ENCODE measurements around the gene ARGLU1. TPM values are rescaled to one million over a fixed set of nuclear protein-coding genes. Genes with fewer than 3 reads are reported as not detected.

The ARGLU1 gene
- total and polyA plus RNA-seq, 10 donors = 99.5 to 204 (median 135) TPM

- WGBS, 5 donors = 86 to 92% (median 92%) methylated on average over 3 of the region's 3 CpGs
- Histone ChIP-seq H3K27ac (no peak overlapping the region), H3K36me3 (peaks cover 0 to 16% (median 4%) of the 10 kb centered on the region in 6 donors), H3K4me3 (no peak overlapping the region), H3K27me3 (replicated peaks in 1 of 7) (peaks cover 0 to 61% (median 0%) of the 10 kb centered on the region in 7 donors), H3K4me1 (peaks cover 0 to 79% (median 23%) of the 10 kb centered on the region in 6 donors), H3K9me3 (no peaks in the 10 kb centered on the region)
- intact Hi-C loops (cut with DNase I; ENCODE audit: low total_unique reads) = no loop called here
- no peak for TF ChIP-seq POLR2AphosphoS5 (IDR thresholded peaks at IDR 0.05)
- no peak for TF ChIP-seq POLR2A (IDR thresholded peaks at IDR 0.05)
- TF ChIP-seq CTCF (IDR thresholded peaks at IDR 0.05 in 8 of 11, conservative IDR thresholded peaks at IDR 0.05 in 3 of 11) = no peak
- no peak for DNase-seq
Observed at GRCh38 chr13:106494936-106495335, 73.0 kb downstream of the ARGLU1 start.

GRCh38 chr13:106494506-106494905 lies 73.4 kb downstream of the ARGLU1 start:
- no peak for DNase-seq
- no peak for TF ChIP-seq POLR2AphosphoS5 (IDR thresholded peaks at IDR 0.05)
- no peak for TF ChIP-seq CTCF (IDR thresholded peaks at IDR 0.05 in 8 of 11, conservative IDR thresholded peaks at IDR 0.05 in 3 of 11)
- no peak for TF ChIP-seq POLR2A (IDR thresholded peaks at IDR 0.05)
- no peak overlapping the region for H3K4me3 ChIP-seq
- H3K27me3 ChIP-seq (replicated peaks in 1 of 7) = peaks cover 0 to 65% (median 0%) of the 10 kb centered on the region in 7 donors
- peaks cover 0 to 16% (median 4%) of the 10 kb centered on the region in 6 donors for H3K36me3 ChIP-seq
- H3K4me1 ChIP-seq = peaks cover 0 to 74% (median 21%) of the 10 kb centered on the region in 6 donors
- H3K9me3 ChIP-seq = no peaks in the 10 kb centered on the region
- intact Hi-C loops (cut with DNase I; ENCODE audit: low total_unique reads) = no loop called here
- H3K27ac ChIP-seq = no peak overlapping the region

- no peak overlapping the region for H3K4me3 ChIP-seq
Observed at GRCh38 chr13:106493533-106494220, 74.3 kb downstream of the ARGLU1 start.

More at GRCh38 chr13:106493533-106494220, 74.3 kb downstream of the ARGLU1 start:
- peaks cover 0 to 69% (median 0%) of the 10 kb centered on the region in 7 donors for H3K27me3 ChIP-seq (replicated peaks in 1 of 7)
- intact Hi-C loops (cut with DNase I; ENCODE audit: low total_unique reads) = no loop called here
- no peaks in the 10 kb centered on the region for H3K9me3 ChIP-seq
- TF ChIP-seq POLR2AphosphoS5 (IDR thresholded peaks at IDR 0.05) (no peak), CTCF (IDR thresholded peaks at IDR 0.05 in 8 of 11, conservative IDR thresholded peaks at IDR 0.05 in 3 of 11) (no peak), POLR2A (IDR thresholded peaks at IDR 0.05) (no peak)
- peaks cover 0 to 16% (median 4%) of the 10 kb centered on the region in 6 donors for H3K36me3 ChIP-seq
- no peak for DNase-seq
- H3K27ac ChIP-seq = no peak overlapping the region
- 21 to 39% (median 30%) methylated on average over 17 of the region's 17 CpGs for WGBS, 5 donors
- H3K4me1 ChIP-seq = peaks cover 0 to 66% (median 21%) of the 10 kb centered on the region in 6 donors
